ENCODE measurements around the gene RHEBL1. TPM values are rescaled to one million over a fixed set of nuclear protein-coding genes. Genes with fewer than 3 reads are reported as not detected.

RHEBL1 gene
- total RNA-seq, 4 donors from 2014 or later: 0.96 TPM; not detected in 3

- no peak for TF ChIP-seq CTCF (IDR thresholded peaks at IDR 0.05)
- DNase-seq (ENCODE audit: low spot score) (no peak), ATAC-seq (ENCODE audit: low FRiP score) (no peak)
Observed at GRCh38 chr12:49034286-49034622, 35.5 kb downstream of the RHEBL1 start.

GRCh38 chr12:49033611-49034285 is 36.0 kb downstream of the RHEBL1 start:
- DNase-seq (ENCODE audit: low spot score): no peak
- no peak for TF ChIP-seq CTCF (IDR thresholded peaks at IDR 0.05)
- ATAC-seq (ENCODE audit: low FRiP score): no peak

GRCh38 chr12:49032679-49033447 is 36.9 kb downstream of the RHEBL1 start:
- ATAC-seq (ENCODE audit: low FRiP score): no peak
- no peak for DNase-seq (ENCODE audit: low spot score)
- no peak for TF ChIP-seq CTCF (IDR thresholded peaks at IDR 0.05)

GRCh38 chr12:49032276-49032675 is 37.5 kb downstream of the RHEBL1 start:
- DNase-seq (ENCODE audit: low spot score): no peak
- ATAC-seq (ENCODE audit: low FRiP score): no peak
- no peak for TF ChIP-seq CTCF (IDR thresholded peaks at IDR 0.05)

- no peak for DNase-seq (ENCODE audit: low spot score)
- ATAC-seq (ENCODE audit: low FRiP score): no peak
- no peak for TF ChIP-seq CTCF (IDR thresholded peaks at IDR 0.05)
Observed at GRCh38 chr12:49031573-49032161, 38.1 kb downstream of the RHEBL1 start.

- TF ChIP-seq CTCF (IDR thresholded peaks at IDR 0.05): no peak
- DNase-seq (ENCODE audit: low spot score) (no peak), ATAC-seq (ENCODE audit: low FRiP score) (no peak)
Observed at GRCh38 chr12:49030714-49031572, 38.8 kb downstream of the RHEBL1 start.
